ENCODE measurements around the gene KCNH2. TPM values are rescaled to one million over a fixed set of nuclear protein-coding genes. Genes with fewer than 3 reads are reported as not detected.
A peak's percentile ranks its signal among the peaks of the same experiment; 100 is the strongest.

KCNH2 gene
- total and polyA plus RNA-seq, 8 donors, result 1.4 to 27.9 (median 3.9) TPM

DNA sequence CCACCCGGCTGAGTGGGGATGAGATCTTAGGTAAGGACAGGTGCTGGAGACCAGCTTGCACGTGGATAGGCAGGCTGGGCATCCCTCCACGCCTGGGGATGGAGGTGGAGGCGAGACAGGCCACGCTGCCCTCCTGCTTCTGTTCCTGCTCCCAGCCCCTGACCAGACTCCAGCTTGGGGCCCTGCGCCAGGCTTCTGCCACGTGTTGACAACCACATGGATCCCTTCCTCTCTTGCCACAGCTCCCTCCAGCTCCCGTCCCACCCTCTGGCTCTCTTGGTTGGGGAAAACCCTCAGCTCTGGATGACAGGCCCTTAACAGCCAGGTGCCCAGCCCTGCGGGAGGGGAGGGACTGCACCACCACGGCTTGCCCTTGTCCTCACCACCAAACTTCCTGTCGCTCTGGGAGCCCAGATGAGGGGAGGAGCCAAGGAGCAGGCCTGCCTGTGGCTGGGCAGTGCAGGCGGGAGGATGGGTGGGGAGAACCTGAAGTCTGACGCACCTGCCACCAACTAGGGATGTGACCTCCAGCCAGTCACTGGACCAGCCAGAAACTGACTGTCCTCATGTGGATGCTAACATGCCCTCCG lies 36.0 kb downstream of the KCNH2 start:
- TF ChIP-seq, protein P1, sequence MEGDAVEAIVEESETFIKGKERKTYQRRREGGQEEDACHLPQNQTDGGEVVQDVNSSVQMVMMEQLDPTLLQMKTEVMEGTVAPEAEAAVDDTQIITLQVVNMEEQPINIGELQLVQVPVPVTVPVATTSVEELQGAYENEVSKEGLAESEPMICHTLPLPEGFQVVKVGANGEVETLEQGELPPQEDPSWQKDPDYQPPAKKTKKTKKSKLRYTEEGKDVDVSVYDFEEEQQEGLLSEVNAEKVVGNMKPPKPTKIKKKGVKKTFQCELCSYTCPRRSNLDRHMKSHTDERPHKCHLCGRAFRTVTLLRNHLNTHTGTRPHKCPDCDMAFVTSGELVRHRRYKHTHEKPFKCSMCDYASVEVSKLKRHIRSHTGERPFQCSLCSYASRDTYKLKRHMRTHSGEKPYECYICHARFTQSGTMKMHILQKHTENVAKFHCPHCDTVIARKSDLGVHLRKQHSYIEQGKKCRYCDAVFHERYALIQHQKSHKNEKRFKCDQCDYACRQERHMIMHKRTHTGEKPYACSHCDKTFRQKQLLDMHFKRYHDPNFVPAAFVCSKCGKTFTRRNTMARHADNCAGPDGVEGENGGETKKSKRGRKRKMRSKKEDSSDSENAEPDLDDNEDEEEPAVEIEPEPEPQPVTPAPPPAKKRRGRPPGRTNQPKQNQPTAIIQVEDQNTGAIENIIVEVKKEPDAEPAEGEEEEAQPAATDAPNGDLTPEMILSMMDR (IDR thresholded peaks at IDR 0.05), result no peak
- no peaks in the 10 kb centered on the region for H3K9me3 ChIP-seq
- no peaks in the 10 kb centered on the region for H3K4me1 ChIP-seq
- intact Hi-C loops (cut with DNase I), result no loop called here
- H3K36me3 ChIP-seq, result no peaks in the 10 kb centered on the region
- H3K27me3 ChIP-seq, result no peaks in the 10 kb centered on the region
- WGBS, 2 donors, result 51 to 57% methylated on average over 13 to 14 of the region's 14 CpGs
- no peak overlapping the region for H3K27ac ChIP-seq
- ATAC-seq (peak in 3 of 4 donors; percentile 20 to 53 (median 44)), FAIRE-seq (no peak), DNase-seq (peak in 2 of 6 donors; percentile 56 to 66)
- no peak overlapping the region for H3K4me3 ChIP-seq

DNA sequence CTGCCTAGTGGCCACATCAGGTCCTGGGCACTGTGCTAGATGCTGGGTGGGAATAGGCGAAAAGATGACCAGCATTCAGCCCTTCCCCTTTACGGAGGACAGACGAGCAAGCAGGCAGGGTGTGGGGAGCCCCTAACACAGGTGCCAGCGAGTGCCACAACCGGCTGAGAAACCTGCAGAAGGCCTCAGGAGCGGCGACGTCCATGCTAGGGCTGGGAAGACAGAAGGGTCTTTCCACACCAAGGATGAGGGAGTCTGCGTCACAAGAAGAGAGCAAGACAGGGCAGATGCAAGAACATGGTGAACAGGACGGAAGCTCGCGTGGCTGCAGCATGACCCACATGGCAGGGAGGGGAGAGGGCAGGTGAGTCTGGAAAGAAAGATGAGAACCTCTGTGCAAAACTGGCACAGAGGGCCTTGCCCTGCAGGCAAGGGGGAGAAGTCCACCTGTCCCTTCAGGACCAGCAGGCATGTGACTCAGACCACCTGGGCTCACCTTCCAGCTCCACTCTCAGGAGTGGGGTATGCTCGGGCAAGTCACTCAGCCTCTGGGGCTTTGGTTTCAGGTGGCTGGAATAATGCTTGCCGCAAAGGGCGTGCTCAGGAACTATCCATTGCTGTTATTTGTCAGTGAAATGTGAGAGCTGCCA lies 36.6 kb downstream of the KCNH2 start:
- no peaks in the 10 kb centered on the region for H3K27me3 ChIP-seq
- no peak for FAIRE-seq
- TF ChIP-seq, protein P1 (IDR thresholded peaks at IDR 0.05), result no peak
- peak in 2 of 6 donors; percentile 22 to 35 for DNase-seq
- H3K36me3 ChIP-seq, result no peaks in the 10 kb centered on the region
- H3K4me3 ChIP-seq, result no peak overlapping the region
- ATAC-seq, result no peak
- no peaks in the 10 kb centered on the region for H3K9me3 ChIP-seq
- intact Hi-C loops (cut with DNase I), result no loop called here
- H3K27ac ChIP-seq, result no peak overlapping the region
- H3K4me1 ChIP-seq, result no peaks in the 10 kb centered on the region
- 77 to 80% methylated on average over 15 of the region's 15 CpGs for WGBS, 2 donors

DNA sequence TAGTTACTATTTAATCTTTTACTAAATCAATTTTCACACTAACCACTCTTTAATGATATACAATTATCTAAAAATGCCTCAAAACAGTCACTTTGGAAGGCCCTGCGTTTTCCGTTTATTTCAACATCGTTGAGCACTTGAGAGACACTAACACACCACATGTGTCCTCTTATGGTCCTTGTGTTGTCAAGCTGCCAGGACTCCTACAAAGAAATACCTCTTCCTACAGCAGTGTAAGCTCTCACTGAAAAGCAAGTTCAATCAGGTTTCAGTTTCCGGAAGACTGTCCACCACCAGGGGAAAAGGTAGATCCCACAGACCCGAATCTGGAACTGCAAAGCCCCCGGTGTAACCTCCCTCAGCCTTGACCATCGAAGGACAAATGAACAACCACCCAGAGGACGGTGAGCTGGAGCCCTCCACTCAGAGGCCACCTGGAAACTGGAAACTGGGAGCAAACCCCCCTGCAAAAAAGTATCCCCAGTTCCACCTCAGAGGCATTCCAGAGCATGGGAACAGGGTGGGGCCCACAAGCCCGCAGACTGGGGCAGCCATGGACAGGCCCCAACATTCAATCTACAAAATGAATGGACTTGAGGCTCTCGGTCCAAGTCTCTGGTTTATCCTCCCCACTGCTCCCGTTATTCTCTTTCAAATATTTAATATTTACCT lies 37.6 kb downstream of the KCNH2 start:
- WGBS, 2 donors, result 54 to 60% methylated on average over 11 of the region's 11 CpGs
- TF ChIP-seq, protein P1 (IDR thresholded peaks at IDR 0.05), result no peak
- DNase-seq, result no peak
- no peak overlapping the region for H3K4me3 ChIP-seq
- no peaks in the 10 kb centered on the region for H3K4me1 ChIP-seq
- no peaks in the 10 kb centered on the region for H3K36me3 ChIP-seq
- no peaks in the 10 kb centered on the region for H3K27me3 ChIP-seq
- H3K27ac ChIP-seq, result no peak overlapping the region
- no peak for ATAC-seq
- FAIRE-seq, result no peak
- no peaks in the 10 kb centered on the region for H3K9me3 ChIP-seq
- intact Hi-C loops (cut with DNase I), result no loop called here

DNA sequence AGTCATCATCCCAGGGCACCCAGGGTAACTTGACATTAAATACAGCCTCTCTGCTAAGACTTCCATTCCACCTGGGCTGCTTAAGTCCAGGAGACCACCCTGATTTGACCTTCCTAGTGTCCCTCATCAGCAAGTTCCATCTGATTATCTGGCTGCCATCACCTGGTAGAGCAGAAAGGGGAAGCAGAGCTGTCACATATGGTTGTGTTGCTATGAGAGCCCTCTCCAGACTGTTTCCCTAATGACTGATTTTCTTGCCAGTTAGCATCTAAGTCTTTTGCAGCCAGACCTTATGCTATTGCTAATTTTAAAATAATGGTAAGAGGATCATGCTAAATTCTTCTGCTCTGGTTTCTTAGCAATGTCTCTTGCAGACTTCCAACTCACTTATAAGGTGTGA lies 38.7 kb downstream of the KCNH2 start:
- H3K4me1 ChIP-seq, result no peaks in the 10 kb centered on the region
- TF ChIP-seq, protein P1 (IDR thresholded peaks at IDR 0.05), result no peak
- no peak overlapping the region for H3K4me3 ChIP-seq
- H3K9me3 ChIP-seq, result no peaks in the 10 kb centered on the region
- H3K27ac ChIP-seq, result no peak overlapping the region
- FAIRE-seq (no peak), DNase-seq (no peak), ATAC-seq (no peak)
- no peaks in the 10 kb centered on the region for H3K36me3 ChIP-seq
- intact Hi-C loops (cut with DNase I), result no loop called here
- H3K27me3 ChIP-seq, result no peaks in the 10 kb centered on the region

DNA sequence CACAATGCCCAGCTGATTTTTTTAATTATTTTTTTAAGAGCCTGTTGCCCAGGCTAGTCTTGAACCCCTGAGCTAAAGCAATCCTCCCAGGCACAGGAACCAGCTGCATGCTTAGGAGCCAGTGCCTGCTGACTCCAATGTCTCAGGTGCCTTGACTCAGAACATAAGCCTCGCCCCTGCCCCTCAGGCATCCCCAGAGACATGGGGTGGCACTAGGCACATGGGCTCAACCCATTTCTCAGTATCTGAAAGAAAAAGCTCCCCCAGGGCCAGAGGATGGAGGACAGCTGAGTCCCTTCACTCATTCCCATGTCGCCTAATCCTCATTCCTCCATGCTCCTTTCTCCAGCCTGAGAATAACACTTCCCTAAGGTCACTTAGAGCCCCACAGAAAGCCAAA lies 39.1 kb downstream of the KCNH2 start:
- no peak for ATAC-seq
- TF ChIP-seq, protein P1 (IDR thresholded peaks at IDR 0.05), result no peak
- Histone ChIP-seq H3K4me1 (no peaks in the 10 kb centered on the region), H3K36me3 (no peaks in the 10 kb centered on the region), H3K27ac (no peak overlapping the region), H3K27me3 (no peaks in the 10 kb centered on the region), H3K4me3 (no peak overlapping the region), H3K9me3 (no peaks in the 10 kb centered on the region)
- no peak for DNase-seq
- 62 to 74% methylated on average over 2 of the region's 2 CpGs for WGBS, 2 donors
- intact Hi-C loops (cut with DNase I), result no loop called here
- no peak for FAIRE-seq

Measured in pancreas (tissue), 10 donors.